AG20443 (cell line): ENCODE measurements around the gene CCDC57.

Source experiments
- DNase-seq: peaks from one replicate; pipeline ENCODE4 v3.0.0; 2012; ENCODE audit warnings: low spot score, mixed read lengths

The CCDC57 gene

GRCh38 chr17:82175951-82176350 lies 36.7 kb downstream of the CCDC57 start:
- no peak for DNase-seq

GRCh38 chr17:82175201-82175600 lies 37.4 kb downstream of the CCDC57 start:
- DNase-seq, result no peak

GRCh38 chr17:82174042-82174857 lies 38.4 kb downstream of the CCDC57 start:
- peak; percentile 9 for DNase-seq

DNA sequence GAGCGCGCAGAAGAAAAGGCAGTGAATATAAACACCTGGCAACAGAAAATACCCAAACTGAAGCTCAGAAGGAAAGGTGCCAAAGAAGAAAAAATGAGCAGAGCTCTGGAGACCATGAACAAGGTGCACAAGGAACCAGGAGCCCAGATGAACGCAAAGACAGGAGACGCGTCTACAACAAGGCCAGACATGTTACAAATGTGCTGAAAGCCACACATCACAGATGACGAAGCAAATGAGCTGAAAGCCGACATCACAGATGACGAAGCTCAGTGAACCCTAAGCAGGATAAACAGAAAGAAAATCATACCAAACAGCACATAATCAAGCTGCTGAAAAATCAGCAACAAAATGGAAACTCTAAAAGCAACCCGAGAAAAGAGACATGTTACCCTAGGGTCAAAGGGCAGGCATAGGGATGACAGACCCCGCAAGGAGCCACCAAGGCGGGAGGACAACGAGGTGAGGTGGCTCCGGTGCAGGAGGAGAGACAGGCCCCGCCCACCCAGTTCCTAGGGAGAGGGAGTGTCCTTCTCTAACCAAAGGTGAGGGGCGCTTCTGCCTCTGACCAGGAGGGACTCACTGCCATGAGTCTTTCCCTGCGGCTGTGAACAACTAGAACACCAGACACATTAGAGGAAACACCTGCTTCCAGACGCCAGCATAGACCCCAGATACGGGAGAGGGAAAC lies 39.1 kb downstream of the CCDC57 start:
- no peak for DNase-seq

- DNase-seq, result no peak
These were observed 40.0 kb downstream of the CCDC57 start for GRCh38 chr17:82172486-82173160.

GRCh38 chr17:82171750-82172375 lies 40.8 kb downstream of the CCDC57 start:
- no peak for DNase-seq

DNA sequence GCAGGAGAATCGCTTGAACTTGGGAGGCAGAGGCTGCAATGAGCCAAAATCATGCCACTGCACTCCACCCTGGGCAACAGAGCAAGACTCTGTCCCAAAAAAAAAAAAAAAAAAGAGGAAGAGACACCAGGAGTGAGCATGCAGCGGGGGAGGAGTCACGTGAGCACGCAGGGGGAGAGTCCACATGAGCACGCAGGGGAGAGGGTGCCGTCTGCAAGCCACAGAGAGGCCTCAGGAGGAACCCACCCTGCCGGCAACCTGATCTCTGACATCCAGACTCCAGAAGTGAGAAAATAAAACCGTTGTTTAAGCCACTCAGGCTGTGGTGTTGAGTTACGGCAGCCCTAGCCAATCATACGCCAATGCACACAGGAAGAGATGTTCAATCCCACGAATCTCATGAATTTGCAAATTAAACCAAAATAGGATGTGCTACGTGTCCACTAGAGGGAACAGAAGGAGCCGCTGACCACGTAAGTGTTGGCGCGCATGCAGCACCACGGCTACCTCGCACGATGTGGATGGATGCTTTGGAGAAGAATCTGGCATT lies 42.2 kb downstream of the CCDC57 start:
- no peak for DNase-seq

GRCh38 chr17:82168568-82168967 lies 44.1 kb downstream of the CCDC57 start:
- DNase-seq, result no peak

- no peak for DNase-seq
These were observed 45.6 kb downstream of the CCDC57 start for GRCh38 chr17:82167028-82167427.

- DNase-seq, result no peak
These were observed 47.8 kb downstream of the CCDC57 start for GRCh38 chr17:82164853-82165252.

DNA sequence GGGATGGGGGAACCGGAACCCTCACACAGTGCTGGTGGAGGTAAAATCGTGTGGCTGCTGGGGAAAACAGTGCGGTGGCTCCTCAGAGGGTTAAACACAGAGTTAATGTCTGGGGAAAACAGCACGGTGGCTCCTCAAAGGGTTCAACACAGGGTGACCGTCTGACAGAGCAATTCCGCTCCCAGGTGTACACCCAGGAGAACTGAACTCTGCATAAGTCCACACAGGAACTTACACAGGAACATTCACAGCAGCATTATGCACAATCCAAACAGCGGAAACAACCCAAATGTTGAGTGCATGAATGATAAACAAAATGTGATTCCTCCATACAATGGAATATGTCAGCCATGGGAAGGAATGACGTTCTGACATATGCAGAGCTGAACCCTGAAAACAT lies 51.4 kb downstream of the CCDC57 start:
- DNase-seq, result no peak

- DNase-seq, result no peak
These were observed 52.6 kb downstream of the CCDC57 start for GRCh38 chr17:82160075-82160474.

- no peak for DNase-seq
These were observed 53.8 kb downstream of the CCDC57 start for GRCh38 chr17:82158825-82159224.

DNA sequence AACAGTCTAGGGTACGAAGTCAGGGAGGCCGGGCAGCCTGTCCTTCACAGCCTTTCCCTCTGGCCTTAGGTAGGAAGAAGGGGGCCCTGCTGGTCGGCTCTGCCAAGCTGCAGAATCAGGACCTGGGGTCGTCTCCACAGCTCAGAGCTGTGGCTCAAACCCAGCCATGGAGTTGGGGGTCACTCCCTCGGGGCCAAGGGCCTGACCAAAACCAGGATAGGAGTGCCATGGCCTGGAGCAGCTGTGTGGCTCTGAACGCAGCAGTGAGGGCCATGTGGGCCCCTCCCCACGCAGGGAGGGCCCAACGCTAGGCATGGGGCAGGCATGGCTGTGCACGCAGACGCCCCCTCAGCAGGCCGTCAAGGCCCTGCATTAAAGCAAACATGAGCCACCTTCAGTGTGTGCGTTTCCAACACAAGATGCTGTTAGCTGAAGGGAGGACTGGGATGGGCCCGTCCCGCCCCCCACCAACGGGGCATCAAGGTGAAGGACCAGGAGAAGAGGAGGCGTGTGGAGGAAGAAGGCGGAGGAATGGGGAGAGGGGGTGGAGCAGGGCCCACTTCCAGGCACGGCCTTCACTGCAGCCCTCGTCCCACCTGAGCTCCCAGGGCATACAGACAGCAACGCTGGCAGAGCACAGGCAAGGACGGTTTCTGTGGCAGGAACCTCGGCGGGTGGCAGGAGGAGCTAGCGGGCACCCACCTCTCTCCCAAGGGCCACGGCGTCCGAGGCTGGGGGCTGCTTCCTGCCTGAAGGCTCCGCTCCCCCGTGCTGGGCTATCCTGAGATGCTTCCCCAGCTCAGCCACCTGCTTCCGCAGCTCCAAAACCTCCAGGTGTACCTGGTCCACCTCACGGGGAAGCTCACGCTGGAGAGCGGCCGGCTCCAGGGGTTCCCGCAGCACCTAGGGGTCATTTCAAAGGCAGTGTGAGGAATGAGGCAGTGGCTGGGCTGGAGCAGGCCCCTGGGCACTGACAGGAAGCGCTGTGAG lies 55.3 kb downstream of the CCDC57 start:
- no peak for DNase-seq

GRCh38 chr17:82156284-82156925 lies 56.2 kb downstream of the CCDC57 start:
- no peak for DNase-seq

DNA sequence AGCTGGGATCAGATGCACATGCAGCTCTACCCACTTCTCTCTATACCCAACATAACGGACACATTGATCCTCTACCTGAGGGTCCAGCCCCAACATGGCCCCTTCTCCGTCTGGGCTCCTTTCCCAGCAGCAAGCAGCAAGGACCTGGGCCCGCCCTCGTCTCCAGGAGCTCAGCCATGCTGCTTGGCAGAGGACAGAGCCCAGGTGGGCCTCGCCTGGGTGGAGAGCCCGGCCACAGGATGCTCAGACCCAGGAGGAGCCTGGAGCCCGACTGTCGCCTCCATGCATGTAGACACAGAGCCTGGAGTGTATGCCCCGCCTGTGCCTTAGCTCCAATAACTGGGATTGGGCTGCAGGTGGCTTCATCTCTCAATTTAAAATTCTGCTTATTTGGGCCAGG lies 57.0 kb downstream of the CCDC57 start:
- DNase-seq, result no peak

- DNase-seq, result no peak
These were observed 57.7 kb downstream of the CCDC57 start for GRCh38 chr17:82154881-82155331.

DNA sequence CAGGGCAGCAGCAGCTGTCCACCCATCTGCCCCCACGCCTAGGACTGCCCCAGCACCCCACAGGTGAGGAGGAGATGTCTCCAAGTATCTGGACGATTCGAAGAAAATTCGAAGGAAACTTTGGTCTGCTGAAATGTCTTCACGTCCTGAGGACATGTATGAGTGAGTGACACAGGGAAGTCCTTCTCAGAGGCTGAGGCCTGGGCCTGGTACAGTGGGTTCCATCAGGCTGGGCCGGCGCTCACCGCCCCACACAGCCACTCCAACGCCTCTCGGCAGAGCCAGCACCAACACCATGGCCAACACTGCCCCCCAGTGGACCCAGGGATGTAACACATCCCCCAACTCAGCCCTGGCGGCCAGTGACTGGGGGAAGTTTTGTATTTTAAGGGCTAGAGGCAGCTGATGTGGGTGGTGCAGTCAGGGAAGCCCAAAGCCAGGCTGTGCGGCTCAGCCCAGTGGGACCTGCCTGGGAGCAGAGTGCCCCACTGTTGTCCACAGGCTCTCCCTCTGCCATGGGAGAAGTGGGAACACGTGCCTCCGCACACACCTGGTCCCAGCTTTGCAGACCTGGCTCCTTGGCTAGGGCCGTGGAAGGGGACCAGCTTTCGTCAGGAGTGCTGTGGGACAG lies 58.8 kb downstream of the CCDC57 start:
- DNase-seq, result peak; percentile 94

DNA sequence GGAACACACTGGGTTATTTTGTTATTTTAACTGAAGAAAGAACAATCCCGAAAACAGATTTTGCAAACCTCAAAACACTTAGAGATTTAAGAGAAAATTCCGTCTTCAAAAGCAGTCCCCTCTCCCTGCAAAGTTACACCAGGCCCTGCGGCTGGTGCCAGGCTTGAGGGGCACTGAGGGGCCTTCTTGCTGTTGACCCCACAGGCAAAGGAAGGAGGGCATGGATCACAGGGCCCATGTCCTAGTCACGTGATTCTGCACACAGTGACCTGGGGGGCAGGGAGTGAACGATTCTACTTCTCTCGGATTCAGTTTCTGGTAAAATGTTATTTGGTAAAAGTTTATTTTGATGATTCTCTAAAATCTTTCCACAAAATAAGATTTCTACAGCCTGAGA lies 59.3 kb downstream of the CCDC57 start:
- DNase-seq, result no peak
